H1 (cell line): Measurements from ENCODE around the gene WDR76. TPM values are rescaled to one million over a fixed set of nuclear protein-coding genes. Genes with fewer than 3 reads are reported as not detected.

ENCODE experiments used
- CTCF ChIA-PET: fragments of 300-600 bp; sonication (Branson Sonifier 250); formaldehyde crosslinking; loops from one replicate; lab custom pipeline; 2021; ENCODE audit not compliant: partially characterized antibody; lab: Charles Lee
- POLR2A ChIA-PET: fragments of 300-600 bp; sonication (Branson Sonifier 250); formaldehyde crosslinking; loops from one replicate; lab custom pipeline; 2021; ENCODE audit warnings: inconsistent platforms; ENCODE audit not compliant: partially characterized antibody; lab: Charles Lee
- DNase-seq, 2 experiments: peaks; one replicate each; pipeline versions ENCODE4 v3.0.0 to v3.0.0-alpha.2; 2010 to 2022; ENCODE audit warnings: low spot score in 2 of 2, low read depth in 1 of 2, mixed read lengths in 1 of 2
- FAIRE-seq: peaks from 2 replicates; lab custom pipeline; 2011; peaks lifted over from hg19 to GRCh38; lab: Jason Lieb, UNC
- H2AFZ ChIP-seq: 2 replicates; pipeline ENCODE4 v1.8.1; 2012; ENCODE audit warnings: low read length, inconsistent platforms
- H2AK5ac ChIP-seq: 2 replicates; pipeline ENCODE4 v1.6.1; 2013; ENCODE audit warnings: low read depth, low read length
- H2BK120ac ChIP-seq: replicated peaks from 2 replicates; pipeline ENCODE3; 2013; ENCODE audit warnings: low read depth, low read length, inconsistent platforms
- H2BK12ac ChIP-seq: 2 replicates; pipeline ENCODE4 v1.6.1; 2013; ENCODE audit warnings: low read depth, low read length
- H2BK15ac ChIP-seq: 2 replicates; pipeline ENCODE4 v1.6.1; 2013; ENCODE audit warnings: low read length
- H2BK20ac ChIP-seq: 2 replicates; pipeline ENCODE4 v1.6.1; 2013; ENCODE audit warnings: low read length
- H2BK5ac ChIP-seq: 2 replicates; pipeline ENCODE4 v1.6.1; 2013; ENCODE audit warnings: low read depth, low read length
- H3K14ac ChIP-seq: 2 replicates; pipeline ENCODE4 v1.6.1; 2013; ENCODE audit warnings: inconsistent platforms; ENCODE audit not compliant: insufficient read length
- H3K18ac ChIP-seq: 2 replicates; pipeline ENCODE4 v1.6.1; 2013; ENCODE audit warnings: low read length; ENCODE audit errors: extremely low read depth
- H3K23ac ChIP-seq: 2 replicates; pipeline ENCODE4 v1.6.1; 2013; ENCODE audit warnings: inconsistent platforms; ENCODE audit not compliant: insufficient read length
- H3K23me2 ChIP-seq: 2 replicates; pipeline ENCODE4 v1.6.1; 2013; ENCODE audit warnings: low read depth, low read length
- H3K27ac ChIP-seq: 2 replicates; pipeline ENCODE4 v1.6.1; 2011; ENCODE audit warnings: low read depth, low read length, inconsistent platforms
- H3K27me3 ChIP-seq, 4 experiments: replicated peaks in 1 of 4; 1 replicate in 1 of 4; 2 replicates in 3 of 4; pipeline versions ENCODE4 v1.6.1 to v1.8.1; 2011 to 2013; ENCODE audit warnings: low read length in 3 of 4, mild to moderate bottlenecking in 3 of 4, inconsistent platforms in 2 of 4, mixed read lengths in 2 of 4, moderate library complexity in 1 of 4; ENCODE audit not compliant: control insufficient read depth in 3 of 4, insufficient read depth in 3 of 4; ENCODE audit errors: extremely low read depth in 1 of 4
- H3K36me3 ChIP-seq, 4 experiments: 2 replicates each; pipeline versions ENCODE4 v1.6.1 to v1.8.1; 2011 to 2013; ENCODE audit warnings: mild to moderate bottlenecking in 4 of 4, low read length in 3 of 4, moderate library complexity in 2 of 4, control low read depth in 1 of 4, inconsistent platforms in 1 of 4; ENCODE audit not compliant: insufficient read depth in 4 of 4, control insufficient read depth in 2 of 4
- H3K4ac ChIP-seq: replicated peaks from 2 replicates; pipeline ENCODE3; 2013; ENCODE audit warnings: low read length, low read depth, mixed read lengths, inconsistent platforms; ENCODE audit not compliant: insufficient read length
- H3K4me1 ChIP-seq, 4 experiments: replicated peaks in 1 of 4; 1 replicate in 1 of 4; 2 replicates in 3 of 4; pipeline versions ENCODE4 v1.6.1 to v1.8.1; 2011 to 2013; ENCODE audit warnings: low read length in 3 of 4, inconsistent platforms in 2 of 4, mixed read lengths in 1 of 4; ENCODE audit not compliant: insufficient read depth in 4 of 4, control insufficient read depth in 3 of 4
- H3K4me2 ChIP-seq, 2 experiments: 2 replicates each; pipeline versions ENCODE4 v1.6.1 to v1.8.1; 2011 to 2013; ENCODE audit warnings: low read depth in 2 of 2, low read length in 2 of 2, control low read depth in 1 of 2, inconsistent platforms in 1 of 2, mild to moderate bottlenecking in 1 of 2; ENCODE audit not compliant: insufficient read depth in 1 of 2
- H3K4me3 ChIP-seq, 4 experiments: fragments of 200-600, 300-600 bp in 1 of 4; sonication (generic), shearing (Covaris generic), sonication (Bioruptor Twin) in 1 of 4; 2 replicates each; pipeline versions ENCODE4 v1.5.1 to v1.8.1; 2011 to 2016; ENCODE audit warnings: low read length in 4 of 4, low read depth in 3 of 4, control low read depth in 2 of 4, inconsistent platforms in 2 of 4, mild to moderate bottlenecking in 2 of 4, mixed read lengths in 1 of 4, moderate library complexity in 1 of 4; ENCODE audit not compliant: insufficient read depth in 2 of 4; ENCODE audit errors: extremely low read depth in 1 of 4
- H3K56ac ChIP-seq: replicated peaks from 2 replicates; pipeline ENCODE3; 2013; ENCODE audit warnings: low read depth, mild to moderate bottlenecking, mixed read lengths, low read length, inconsistent platforms; ENCODE audit not compliant: insufficient read length
- H3K79me1 ChIP-seq: 2 replicates; pipeline ENCODE4 v1.6.1; 2013; ENCODE audit warnings: low read depth, low read length, control low read depth
- H3K79me2 ChIP-seq, 2 experiments: 2 replicates each; pipeline versions ENCODE4 v1.6.1 to v1.8.1; 2012 to 2013; ENCODE audit warnings: low read length in 2 of 2, mild to moderate bottlenecking in 2 of 2, inconsistent platforms in 1 of 2; ENCODE audit not compliant: insufficient read depth in 2 of 2, control insufficient read depth in 1 of 2
- H3K9ac ChIP-seq, 4 experiments: replicated peaks in 1 of 4; 1 replicate in 1 of 4; 2 replicates in 3 of 4; pipeline versions ENCODE4 v1.6.1 to v1.8.1; 2011 to 2013; ENCODE audit warnings: low read depth in 3 of 4, low read length in 3 of 4, control low read depth in 2 of 4, mild to moderate bottlenecking in 2 of 4, moderate library complexity in 2 of 4, inconsistent platforms in 1 of 4; ENCODE audit errors: extremely low read depth in 1 of 4
- H3K9me3 ChIP-seq, 2 experiments: 2 replicates each; pipeline versions ENCODE4 v1.6.1 to v1.8.1; 2012 to 2013; ENCODE audit warnings: mild to moderate bottlenecking in 2 of 2, moderate library complexity in 2 of 2, control low read depth in 1 of 2, inconsistent platforms in 1 of 2, low read depth in 1 of 2, low read length in 1 of 2, mixed read lengths in 1 of 2; ENCODE audit not compliant: insufficient read depth in 2 of 2
- H4K20me1 ChIP-seq, 2 experiments: replicated peaks in 1 of 2; 2 replicates each; pipeline versions ENCODE3 to v1.8.1; 2011 to 2013; ENCODE audit warnings: inconsistent platforms in 2 of 2, low read length in 2 of 2, mild to moderate bottlenecking in 1 of 2; ENCODE audit not compliant: insufficient read depth in 2 of 2, control insufficient read depth in 1 of 2
- H4K5ac ChIP-seq: 2 replicates; pipeline ENCODE4 v1.6.1; 2013; ENCODE audit warnings: low read length, low read depth, mixed read lengths, inconsistent platforms; ENCODE audit not compliant: insufficient read length
- H4K8ac ChIP-seq: 2 replicates; pipeline ENCODE4 v1.8.0; 2013; ENCODE audit warnings: mild to moderate bottlenecking, moderate library complexity, low read length, inconsistent platforms; ENCODE audit not compliant: insufficient read depth; ENCODE audit errors: extremely low read depth
- H4K91ac ChIP-seq: replicated peaks from 2 replicates; pipeline ENCODE3; 2013; ENCODE audit warnings: low read length, mixed read lengths, inconsistent platforms; ENCODE audit not compliant: insufficient read length
- ASH2L ChIP-seq: fragments of 200-600, 300-600 bp; sonication (generic); IDR thresholded peaks from one replicate; pipeline ENCODE4 v1.7.1; 2017; ENCODE audit warnings: low read length
- BCL11A ChIP-seq, 2 experiments: IDR thresholded peaks; one replicate each; pipeline ENCODE4 v1.6.1; 2011; ENCODE audit warnings: low read depth in 2 of 2, low read length in 2 of 2, mild to moderate bottlenecking in 2 of 2
- CHD1 ChIP-seq: IDR thresholded peaks from 2 replicates; pipeline ENCODE4 v1.6.1; 2012; ENCODE audit warnings: low read depth, low read length, improper control_type of control experiment
- CREB1 ChIP-seq: IDR thresholded peaks from 2 replicates; pipeline ENCODE4 v1.6.1; 2012; ENCODE audit warnings: inconsistent platforms
- HDAC6 ChIP-seq: IDR thresholded peaks from one replicate; pipeline ENCODE4 v1.7.1; 2012; ENCODE audit warnings: low read depth, mild to moderate bottlenecking, inconsistent platforms, low read length, moderate library complexity
- KDM5A ChIP-seq: fragments of 200-600 bp; IDR thresholded peaks from 2 replicates; pipeline ENCODE4 v1.7.1; 2012; ENCODE audit warnings: mild to moderate bottlenecking, low read length, inconsistent platforms, mixed read lengths
- NRF1 ChIP-seq: IDR thresholded peaks from 2 replicates; pipeline ENCODE4 v1.6.1; 2011; ENCODE audit warnings: mild to moderate bottlenecking, low read depth, low read length, improper control_type of control experiment
- PHF8 ChIP-seq: fragments of 200-600 bp; sonication (generic); conservative IDR thresholded peaks from 2 replicates; pipeline ENCODE4 v1.7.1; 2012; ENCODE audit warnings: low read depth, mild to moderate bottlenecking, inconsistent platforms, low read length, moderate library complexity
- POLR2AphosphoS5 ChIP-seq: IDR thresholded peaks from 2 replicates; pipeline ENCODE4 v1.6.1; 2011; ENCODE audit warnings: low read depth, low read length
- SP1 ChIP-seq: IDR thresholded peaks from 2 replicates; pipeline ENCODE4 v1.6.1; 2011; ENCODE audit warnings: low read depth, low read length
- SRF ChIP-seq: IDR thresholded peaks from 2 replicates; pipeline ENCODE4 v1.6.1; 2011; ENCODE audit warnings: mild to moderate bottlenecking, low read depth, low read length, moderate library complexity
- TAF1 ChIP-seq: IDR thresholded peaks from 2 replicates; pipeline ENCODE4 v1.6.1; 2011; ENCODE audit warnings: mild to moderate bottlenecking, low read depth, low read length
- TEAD4 ChIP-seq: IDR thresholded peaks from 2 replicates; pipeline ENCODE4 v1.6.1; 2012; ENCODE audit warnings: low read depth, low read length, inconsistent platforms, mixed read lengths
- USF2 ChIP-seq: IDR thresholded peaks from 2 replicates; pipeline ENCODE4 v1.6.1; 2011; ENCODE audit warnings: low read length, improper control_type of control experiment
- WGBS, 2 experiments: shearing (Covaris generic) in 1 of 2; methylation state at CpG; one replicate each; pipeline versions ENCODE4 v1.1.6 to v1.1.7; 2013 to 2015; ENCODE audit warnings: low lambda C conversion rate in 2 of 2, mixed read lengths in 2 of 2, inconsistent platforms in 1 of 2, low coverage in 1 of 2, missing lambda C conversion rate in 1 of 2; ENCODE audit not compliant: insufficient replicate concordance in 2 of 2, insufficient coverage in 1 of 2, insufficient read length in 1 of 2; ENCODE audit errors: extremely low coverage in 1 of 2, missing lambda C conversion rate in 1 of 2; 5-methylcytosine and 5-hydroxymethylcytosine counted together
- polyA plus RNA-seq, 7 experiments: library from polyadenylated mRNA; depleted of rRNA in 3 of 7; stranded (reverse) in 5 of 7; unstranded in 2 of 7; fragments of >200 nt in 5 of 7; fragments of 200-250 nt in 2 of 7; gene quantifications; 1 replicate in 5 of 7; 2 replicates in 1 of 7; 4 replicates in 1 of 7; pipeline versions ENCODE4 v1.2.1 to v1.2.3, GENCODE V29; 2011 to 2013; ENCODE audit warnings: missing spikeins in 2 of 7, mixed read lengths in 2 of 7
- total RNA-seq: library from RNA; stranded (reverse); fragmentation: NEBNext Ultra II Directional; extraction: Animal tissue kit (Norgen Biotek cat#: 25700); gene quantifications from 2 replicates; pipeline ENCODE4 v1.2.1, GENCODE V29; 2021

WDR76 gene
- total and polyA plus RNA-seq, 2 of the 8 experiments (the other 6 are each of a cell fraction or from before 2014, with no cell fraction given): 4.1 to 18.9 TPM

GRCh38 chr15:43908516-43909050, 81.8 kb downstream of the WDR76 start:
- no peak overlapping the region for H3K4me3 ChIP-seq
- no peaks in the 10 kb centered on the region for H3K79me2 ChIP-seq
- H3K79me1 ChIP-seq: no peaks in the 10 kb centered on the region
- H2BK12ac ChIP-seq: no peak overlapping the region
- H3K14ac ChIP-seq: no peak overlapping the region
- no peak overlapping the region for H4K8ac ChIP-seq
- ChIA-PET CTCF (interaction anchor here (7.3 kb wide), 1 partner anchor 157 kb away, joined by 86 read pairs; no protein-coding TSS in a partner anchor), POLR2A (interaction anchor here (1.3 kb wide), 1 partner anchor 19 kb away, joined by 3 read pairs; no protein-coding TSS in a partner anchor)
- H3K4me1 ChIP-seq: peaks cover 0 to under 1% (median under 1%) of the 10 kb centered on the region in 4 experiments; a peak in 2 of 7 replicates
- H4K20me1 ChIP-seq: no peaks in the 10 kb centered on the region
- no peaks in the 10 kb centered on the region for H3K9me3 ChIP-seq
- H3K23ac ChIP-seq: no peak overlapping the region
- H3K9ac ChIP-seq: no peak overlapping the region
- no peak overlapping the region for H2BK20ac ChIP-seq
- H3K4me2 ChIP-seq: no peak overlapping the region
- no peak overlapping the region for H2BK15ac ChIP-seq
- H3K36me3 ChIP-seq: peaks cover 0 to 2% (median 0%) of the 10 kb centered on the region in 4 experiments; a peak in 2 of 8 replicates
- H2AFZ ChIP-seq: no peak overlapping the region
- 89% methylated on average over 4 of the region's 4 CpGs; no CpG with 5 or more reads in 1 of the 2 experiments for WGBS, 2 experiments
- no peak overlapping the region for H4K5ac ChIP-seq
- H4K91ac ChIP-seq: no peak overlapping the region
- H2AK5ac ChIP-seq: no peak overlapping the region
- H3K56ac ChIP-seq: no peak overlapping the region
- DNase-seq (no peak), FAIRE-seq (no peak)
- H3K23me2 ChIP-seq: no peaks in the 10 kb centered on the region
- H3K4ac ChIP-seq: no peak overlapping the region
- H3K27me3 ChIP-seq: no peaks in the 10 kb centered on the region
- H2BK120ac ChIP-seq: no peak overlapping the region
- no peak overlapping the region for H2BK5ac ChIP-seq
- no peak overlapping the region for H3K27ac ChIP-seq
- no peak overlapping the region for H3K18ac ChIP-seq
- no peak for TF ChIP-seq HDAC6
- no peak for TF ChIP-seq PHF8
- no peak for TF ChIP-seq SP1
- TF ChIP-seq CREB1: no peak
- no peak for TF ChIP-seq TAF1
- TF ChIP-seq TEAD4: no peak
- TF ChIP-seq SRF: no peak
- no peak for TF ChIP-seq POLR2AphosphoS5
- no peak for TF ChIP-seq USF2
- no peak for TF ChIP-seq BCL11A (IDR thresholded peaks at IDR 0.05; ENCODE audit: low read depth in 2 of 2, low read length in 2 of 2)
- no peak for TF ChIP-seq KDM5A
- TF ChIP-seq CHD1: no peak
- no peak for TF ChIP-seq ASH2L
- TF ChIP-seq NRF1: no peak
